Mesenteric fat pad (tissue), 1 donor: ENCODE results near the gene CLN6. TPM values are rescaled to one million over a fixed set of nuclear protein-coding genes. Genes with fewer than 3 reads are reported as not detected.
"Not testable (repeated sequence)": the region's sequence is repeated elsewhere in the genome, so short reads cannot be mapped to it uniquely, and the experiment has no call there.

Experiments
- DNase-seq: peaks from one replicate; pipeline ENCODE4 v3.0.0-alpha.2; 2020; ENCODE audit warnings: low spot score
- total RNA-seq: library from RNA; stranded (reverse); fragmentation: NEBNext Ultra II Directional; extraction: Animal tissue kit (Norgen Biotek cat#: 25700); gene quantifications from one replicate; pipeline ENCODE4 v1.2.1, GENCODE V29; 2021
- donor health status: DM: yes; HTN: yes; CAD: no.

The CLN6 gene
- total RNA-seq, 1 donor from 2014 or later, result 24.7 TPM

GRCh38 chr15:68207176-68207935, 22.2 kb downstream of the CLN6 start:
- DNase-seq, result peak; percentile 79

- DNase-seq, result peak; percentile 71
Observed at GRCh38 chr15:68206711-68207151, 22.8 kb downstream of the CLN6 start.

GRCh38 chr15:68205954-68206539, 23.5 kb downstream of the CLN6 start:
- no peak for DNase-seq

GRCh38 chr15:68205558-68205944, 24.0 kb downstream of the CLN6 start:
- DNase-seq, result no peak

- DNase-seq, result no peak
Observed at GRCh38 chr15:68204776-68205557, 24.6 kb downstream of the CLN6 start, which contains the start of gene CALML4. TSS of gene CALML4 (minus strand) at chr15:68205332. CDS start at chr15:68205247, 85 bp downstream.

- DNase-seq, result no peak
Observed at GRCh38 chr15:68204361-68204760, 25.2 kb downstream of the CLN6 start.

GRCh38 chr15:68203956-68204355, 25.6 kb downstream of the CLN6 start:
- DNase-seq, result no peak

GRCh38 chr15:68203486-68203885, 26.0 kb downstream of the CLN6 start:
- DNase-seq, result no peak

- not testable (repeated sequence) for DNase-seq
Observed at GRCh38 chr15:68202994-68203393, 26.5 kb downstream of the CLN6 start.

GRCh38 chr15:68201879-68202261, 27.7 kb downstream of the CLN6 start:
- no peak for DNase-seq

GRCh38 chr15:68201153-68201878, 28.2 kb downstream of the CLN6 start:
- DNase-seq, result no peak

- no peak for DNase-seq
Observed at GRCh38 chr15:68200016-68200861, 29.3 kb downstream of the CLN6 start.

- no peak for DNase-seq
Observed at GRCh38 chr15:68199340-68199739, 30.2 kb downstream of the CLN6 start.

- no peak for DNase-seq
Observed at GRCh38 chr15:68197661-68198437, 31.7 kb downstream of the CLN6 start.

GRCh38 chr15:68197170-68197492, 32.4 kb downstream of the CLN6 start:
- DNase-seq, result no peak

- DNase-seq, result no peak
Observed at GRCh38 chr15:68196445-68197169, 32.9 kb downstream of the CLN6 start.

- no peak for DNase-seq
Observed at GRCh38 chr15:68195336-68196112, 34.0 kb downstream of the CLN6 start.

- DNase-seq, result no peak
Observed at GRCh38 chr15:68192804-68193486, 36.6 kb downstream of the CLN6 start.
